Loucy (cell line): ENCODE measurements around the gene VANGL2.

ENCODE experiments used
- EZH2phosphoT487 ChIP-seq: fragments of 200-600 bp; IDR thresholded peaks from 2 replicates; pipeline ENCODE4 v1.6.1; 2018; ENCODE audit warnings: antibody characterized with exemption, mild to moderate bottlenecking, moderate library complexity, borderline replicate concordance
- TF ChIP-seq, protein P1 (sequence below): fragments of 200-600 bp; sonication (generic); conservative IDR thresholded peaks from 2 replicates; pipeline ENCODE4 v1.5.1; 2014; ENCODE audit warnings: mild to moderate bottlenecking, antibody characterized with exemption, low read length

DNA sequence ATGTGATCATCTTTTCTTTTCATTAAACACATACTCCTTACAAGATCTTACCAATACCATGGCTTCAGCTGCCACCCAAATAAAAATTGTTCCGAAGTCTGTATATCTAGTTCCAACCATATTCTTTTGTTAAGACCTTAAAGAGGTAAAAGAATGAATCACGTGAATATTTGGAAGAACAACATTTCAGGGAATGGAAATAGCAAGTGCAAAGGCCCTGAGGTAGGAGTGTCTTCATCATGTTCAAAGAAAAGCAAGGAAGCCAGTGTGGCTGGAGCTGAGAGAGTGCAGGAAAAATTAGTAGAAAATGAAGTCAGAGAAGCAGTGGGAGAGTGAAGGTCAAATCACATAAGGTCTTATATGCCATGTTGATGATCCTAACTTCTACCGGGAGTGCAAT lies 71.7 kb downstream of the VANGL2 start:
- TF ChIP-seq, protein P1, sequence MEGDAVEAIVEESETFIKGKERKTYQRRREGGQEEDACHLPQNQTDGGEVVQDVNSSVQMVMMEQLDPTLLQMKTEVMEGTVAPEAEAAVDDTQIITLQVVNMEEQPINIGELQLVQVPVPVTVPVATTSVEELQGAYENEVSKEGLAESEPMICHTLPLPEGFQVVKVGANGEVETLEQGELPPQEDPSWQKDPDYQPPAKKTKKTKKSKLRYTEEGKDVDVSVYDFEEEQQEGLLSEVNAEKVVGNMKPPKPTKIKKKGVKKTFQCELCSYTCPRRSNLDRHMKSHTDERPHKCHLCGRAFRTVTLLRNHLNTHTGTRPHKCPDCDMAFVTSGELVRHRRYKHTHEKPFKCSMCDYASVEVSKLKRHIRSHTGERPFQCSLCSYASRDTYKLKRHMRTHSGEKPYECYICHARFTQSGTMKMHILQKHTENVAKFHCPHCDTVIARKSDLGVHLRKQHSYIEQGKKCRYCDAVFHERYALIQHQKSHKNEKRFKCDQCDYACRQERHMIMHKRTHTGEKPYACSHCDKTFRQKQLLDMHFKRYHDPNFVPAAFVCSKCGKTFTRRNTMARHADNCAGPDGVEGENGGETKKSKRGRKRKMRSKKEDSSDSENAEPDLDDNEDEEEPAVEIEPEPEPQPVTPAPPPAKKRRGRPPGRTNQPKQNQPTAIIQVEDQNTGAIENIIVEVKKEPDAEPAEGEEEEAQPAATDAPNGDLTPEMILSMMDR: no peak
- TF ChIP-seq EZH2phosphoT487: no peak
